ENCODE results near the gene SYT12. TPM values are rescaled to one million over a fixed set of nuclear protein-coding genes. Genes with fewer than 3 reads are reported as not detected.

Gene SYT12
- total RNA-seq, 1 experiment from 2014 or later: 3.1 TPM

- BruUV-seq (replicated peaks): no TSS peak
- intact Hi-C loops (cut with micrococcal nuclease; ENCODE audit: unreplicated experiment): loop anchor here (1.0 to 5.0 kb wide), 2 partner anchors 143 to 285 kb away; no protein-coding TSS in a partner anchor
- no peak overlapping the region for H3K4me3 ChIP-seq (ENCODE audit: low read depth, low read length, poor library complexity, severe bottlenecking)
- no peaks in the 10 kb centered on the region for H3K36me3 ChIP-seq (ENCODE audit: insufficient read depth, low read length, poor library complexity, severe bottlenecking)
- ChIA-PET CTCF (no interaction called here), POLR2A (ENCODE audit: low non-redundant PET) (no interaction called here)
- no peak for DNase-seq (ENCODE audit: low spot score)
- peaks cover 13% of the 10 kb centered on the region for H3K9me3 ChIP-seq (ENCODE audit: low read depth, low read length, poor library complexity, severe bottlenecking)
- no peak overlapping the region for H3K27ac ChIP-seq (ENCODE audit: low read depth, low read length, poor library complexity, severe bottlenecking)
- TF ChIP-seq EZH2 (IDR thresholded peaks at IDR 0.05; ENCODE audit: borderline replicate concordance, low read depth, low read length, poor library complexity, severe bottlenecking) (no peak), CTCF (conservative IDR thresholded peaks at IDR 0.05; ENCODE audit: low read depth, low read length) (no peak)
- H3K27me3 ChIP-seq (replicated peaks; ENCODE audit: insufficient read depth, low read depth, low read length, poor library complexity): no peaks in the 10 kb centered on the region
- peaks cover 5% of the 10 kb centered on the region for H3K4me1 ChIP-seq (ENCODE audit: insufficient read depth, low read length, poor library complexity, severe bottlenecking)
Measured at GRCh38 chr11:66976925-66977324, 46.0 kb upstream of the SYT12 start.

- no peak for DNase-seq (ENCODE audit: low spot score)
- Histone ChIP-seq H3K4me1 (ENCODE audit: insufficient read depth, low read length, poor library complexity, severe bottlenecking) (peaks cover 8% of the 10 kb centered on the region), H3K36me3 (ENCODE audit: insufficient read depth, low read length, poor library complexity, severe bottlenecking) (no peaks in the 10 kb centered on the region), H3K27me3 (replicated peaks; ENCODE audit: insufficient read depth, low read depth, low read length, poor library complexity) (no peaks in the 10 kb centered on the region), H3K27ac (ENCODE audit: low read depth, low read length, poor library complexity, severe bottlenecking) (no peak overlapping the region), H3K9me3 (ENCODE audit: low read depth, low read length, poor library complexity, severe bottlenecking) (peaks cover 13% of the 10 kb centered on the region), H3K4me3 (ENCODE audit: low read depth, low read length, poor library complexity, severe bottlenecking) (no peak overlapping the region)
- ChIA-PET POLR2A (ENCODE audit: low non-redundant PET) (no interaction called here), CTCF (no interaction called here)
- intact Hi-C loops (cut with micrococcal nuclease; ENCODE audit: unreplicated experiment): loop anchor here (5.0 kb wide), 1 partner anchor 286 kb away; no protein-coding TSS in a partner anchor
- TF ChIP-seq CTCF (conservative IDR thresholded peaks at IDR 0.05; ENCODE audit: low read depth, low read length) (no peak), EZH2 (IDR thresholded peaks at IDR 0.05; ENCODE audit: borderline replicate concordance, low read depth, low read length, poor library complexity, severe bottlenecking) (no peak)
- BruUV-seq (replicated peaks): no TSS peak
Measured at GRCh38 chr11:66978229-66978628, 44.7 kb upstream of the SYT12 start.

GRCh38 chr11:66978717-66979116 lies 44.2 kb upstream of the SYT12 start:
- POLR2A ChIA-PET (ENCODE audit: low non-redundant PET): no interaction called here
- no peaks in the 10 kb centered on the region for H3K27me3 ChIP-seq (replicated peaks; ENCODE audit: insufficient read depth, low read depth, low read length, poor library complexity)
- CTCF ChIA-PET: no interaction called here
- H3K4me3 ChIP-seq (ENCODE audit: low read depth, low read length, poor library complexity, severe bottlenecking): no peak overlapping the region
- no peak for TF ChIP-seq CTCF (conservative IDR thresholded peaks at IDR 0.05; ENCODE audit: low read depth, low read length)
- no peak for TF ChIP-seq EZH2 (IDR thresholded peaks at IDR 0.05; ENCODE audit: borderline replicate concordance, low read depth, low read length, poor library complexity, severe bottlenecking)
- no peaks in the 10 kb centered on the region for H3K36me3 ChIP-seq (ENCODE audit: insufficient read depth, low read length, poor library complexity, severe bottlenecking)
- H3K4me1 ChIP-seq (ENCODE audit: insufficient read depth, low read length, poor library complexity, severe bottlenecking): peaks cover 9% of the 10 kb centered on the region
- DNase-seq (ENCODE audit: low spot score): no peak
- H3K9me3 ChIP-seq (ENCODE audit: low read depth, low read length, poor library complexity, severe bottlenecking): peaks cover 13% of the 10 kb centered on the region
- BruUV-seq (replicated peaks): no TSS peak
- intact Hi-C loops (cut with micrococcal nuclease; ENCODE audit: unreplicated experiment): loop anchor here (5.0 kb wide), 1 partner anchor 286 kb away; no protein-coding TSS in a partner anchor
- no peak overlapping the region for H3K27ac ChIP-seq (ENCODE audit: low read depth, low read length, poor library complexity, severe bottlenecking)
